Measurements from ENCODE around the gene ZNF784.

Gene ZNF784

DNA sequence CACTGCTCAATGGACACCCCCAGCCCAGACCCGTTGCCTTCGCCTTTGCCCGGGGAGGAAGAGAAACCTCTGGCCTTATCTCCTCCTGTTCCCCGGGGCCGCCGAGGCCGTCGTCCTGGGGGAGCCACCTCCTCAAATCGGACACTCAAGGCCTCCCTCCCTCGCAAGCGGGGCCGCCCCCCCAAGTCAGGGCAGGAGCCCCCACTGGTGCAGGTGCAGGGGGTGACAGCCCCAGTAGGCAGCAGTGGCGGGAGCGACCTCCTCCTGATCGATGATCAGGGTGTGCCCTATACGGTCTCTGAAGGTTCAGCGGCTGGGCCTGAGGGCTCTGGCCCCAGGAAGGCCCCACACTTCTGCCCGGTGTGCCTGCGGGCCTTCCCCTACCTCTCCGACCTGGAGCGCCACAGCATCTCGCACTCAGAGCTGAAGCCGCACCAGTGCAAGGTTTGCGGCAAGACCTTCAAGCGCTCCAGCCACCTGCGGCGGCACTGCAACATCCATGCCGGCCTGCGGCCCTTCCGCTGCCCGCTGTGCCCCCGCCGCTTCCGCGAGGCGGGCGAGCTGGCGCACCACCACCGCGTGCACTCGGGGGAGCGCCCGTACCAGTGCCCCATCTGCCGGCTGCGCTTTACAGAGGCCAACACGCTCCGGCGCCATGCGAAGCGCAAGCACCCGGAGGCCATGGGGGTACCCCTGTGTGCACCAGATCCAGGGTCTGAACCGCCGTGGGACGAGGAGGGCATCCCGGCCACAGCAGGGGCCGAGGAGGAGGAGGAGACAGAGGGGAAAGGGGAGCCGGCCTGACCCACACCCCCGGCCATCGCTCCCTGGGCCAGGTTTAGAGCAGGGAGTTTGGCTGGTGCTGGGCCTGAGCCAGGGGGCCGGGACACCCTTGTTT is 22.0 kb downstream of the ZNF784 start:
- DNase-seq (ENCODE audit: low read depth, low spot score): no peak

- DNase-seq (ENCODE audit: low read depth, low spot score): no peak
These were observed 23.3 kb downstream of the ZNF784 start for GRCh38 chr19:55601084-55601483.

- DNase-seq (ENCODE audit: low read depth, low spot score): no peak
These were observed 23.7 kb downstream of the ZNF784 start for GRCh38 chr19:55600662-55601028.

DNA sequence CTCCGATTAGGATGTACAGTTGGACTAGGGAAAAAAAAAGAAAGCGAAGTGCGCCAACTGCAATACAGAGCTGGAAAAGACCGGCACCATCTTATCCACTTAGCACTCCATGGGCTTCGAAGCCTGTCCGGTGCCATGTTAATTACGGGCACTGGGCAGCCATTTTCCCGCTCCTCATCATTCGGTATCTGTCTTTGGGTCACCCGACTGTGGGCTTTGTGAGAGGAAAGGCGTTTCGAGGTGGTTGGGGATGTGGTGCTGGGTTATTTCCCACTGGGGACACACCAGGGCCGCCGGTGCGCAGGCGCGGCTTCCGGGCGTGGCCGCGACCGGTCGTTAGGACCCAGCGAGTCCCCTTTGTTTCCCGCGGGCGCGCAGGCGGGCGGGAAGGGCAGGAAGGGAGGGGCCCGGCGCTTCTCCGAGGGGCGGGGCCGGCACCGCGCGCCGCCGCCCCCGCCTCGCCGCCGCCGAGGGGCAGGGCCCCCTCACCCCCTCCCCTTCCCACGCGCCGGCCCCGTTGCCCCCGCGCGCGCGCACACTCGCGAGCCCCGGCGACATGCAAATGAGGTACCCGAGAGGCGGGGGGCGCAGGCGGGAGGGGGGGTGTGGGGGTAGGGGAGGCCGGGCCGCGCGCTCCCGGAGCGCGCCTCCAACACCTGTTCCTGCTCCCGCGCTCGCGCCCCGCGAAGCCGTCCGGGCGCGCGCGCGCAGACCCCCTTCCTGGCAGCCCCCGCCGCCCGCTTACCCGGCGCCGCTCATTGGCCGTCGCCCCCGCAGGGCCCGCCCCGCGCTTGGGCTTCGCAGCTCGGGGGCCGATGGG is 24.3 kb downstream of the ZNF784 start, which contains the start of gene ZNF524:
TSS of gene ZNF524 (plus strand) at position 447 of the 820 bp plus-strand sequence. CDS start 1,825 bp downstream, outside the sequence.
- no peak for DNase-seq (ENCODE audit: low read depth, low spot score)

- DNase-seq (ENCODE audit: low read depth, low spot score): no peak
These were observed 24.9 kb downstream of the ZNF784 start, which contains the start of gene FIZ1 for GRCh38 chr19:55599468-55599841. Gene FIZ1 (minus strand): TSS chr19:55599517. CDS start chr19:55597865, 1,652 bp downstream.

DNA sequence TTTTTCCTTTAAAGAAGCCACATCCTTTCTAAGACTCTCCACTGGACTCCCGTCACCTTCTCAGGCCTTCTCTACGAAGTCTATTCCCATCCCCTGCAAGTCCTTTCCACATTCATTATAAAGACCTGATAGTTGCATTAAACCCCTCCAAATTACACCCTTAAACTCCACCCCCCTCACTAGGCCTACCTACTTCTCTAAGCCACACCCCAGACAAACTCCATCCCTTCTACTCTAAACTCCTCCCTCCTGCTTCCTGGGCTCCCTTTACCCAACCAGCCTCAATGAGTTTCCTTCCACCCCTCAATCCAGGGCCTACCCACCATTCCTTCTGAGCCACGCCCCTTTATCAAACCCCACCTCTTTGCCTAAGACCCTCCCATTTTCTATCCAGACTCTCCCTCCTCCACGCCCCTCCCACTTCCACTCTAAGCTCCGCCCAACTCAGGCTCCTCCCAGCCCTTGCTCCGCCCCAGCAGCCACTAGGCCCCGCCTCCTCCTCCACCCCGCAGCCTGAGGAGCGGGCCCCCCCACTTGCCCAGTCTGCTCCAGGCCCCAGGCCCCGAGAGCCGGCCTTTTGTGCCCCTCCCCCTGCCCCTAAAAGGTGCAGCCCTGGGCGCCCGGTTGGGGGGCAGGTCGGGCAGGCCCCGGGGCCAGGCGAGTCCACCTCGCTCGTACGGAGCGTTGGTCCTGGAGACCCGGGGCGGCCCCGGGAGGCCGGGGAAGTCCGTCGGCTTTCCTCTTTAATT is 25.5 kb downstream of the ZNF784 start:
- DNase-seq (ENCODE audit: low read depth, low spot score): no peak

DNA sequence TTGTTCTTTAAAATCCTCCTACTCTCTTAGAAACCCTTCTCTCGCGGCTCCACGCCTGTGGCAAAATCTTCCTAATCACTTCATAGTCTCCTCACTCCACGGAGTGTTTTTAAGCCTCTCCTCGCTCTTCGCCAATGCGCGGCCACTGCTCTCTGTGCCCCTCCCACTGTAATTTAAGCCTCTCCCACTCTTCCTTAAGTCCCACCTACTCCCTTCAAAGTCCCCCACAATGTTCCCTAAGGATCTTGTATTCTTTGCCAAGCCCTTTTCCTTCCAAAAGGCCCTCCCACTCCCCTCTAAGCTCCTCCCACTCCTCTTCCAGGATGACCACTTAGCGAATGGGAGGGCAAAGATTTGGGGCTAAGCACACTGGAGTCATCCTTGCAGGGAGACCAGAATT is 26.3 kb downstream of the ZNF784 start:
- no peak for DNase-seq (ENCODE audit: low read depth, low spot score)

DNA sequence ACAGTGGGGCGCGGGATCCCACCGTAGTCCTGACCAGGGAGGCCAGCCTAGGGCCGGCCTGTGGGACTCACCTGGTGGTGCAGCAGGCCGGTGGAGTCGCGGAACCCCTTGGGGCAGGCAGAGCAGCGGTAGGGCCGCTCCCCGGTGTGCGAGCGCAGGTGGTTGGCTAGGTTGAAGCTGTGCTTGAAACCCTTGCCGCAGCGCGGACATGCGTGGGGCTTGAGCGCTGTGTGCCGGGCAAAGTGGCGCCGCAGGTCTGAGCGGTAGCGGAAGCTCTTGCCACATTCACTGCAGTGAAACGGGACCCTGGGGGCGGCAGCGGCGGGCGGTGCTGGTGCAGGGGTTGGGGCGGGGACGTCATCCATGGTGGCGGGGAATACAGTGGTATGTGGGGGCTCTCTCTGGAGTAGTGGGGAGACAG is 26.9 kb downstream of the ZNF784 start:
- no peak for DNase-seq (ENCODE audit: low read depth, low spot score)

DNA sequence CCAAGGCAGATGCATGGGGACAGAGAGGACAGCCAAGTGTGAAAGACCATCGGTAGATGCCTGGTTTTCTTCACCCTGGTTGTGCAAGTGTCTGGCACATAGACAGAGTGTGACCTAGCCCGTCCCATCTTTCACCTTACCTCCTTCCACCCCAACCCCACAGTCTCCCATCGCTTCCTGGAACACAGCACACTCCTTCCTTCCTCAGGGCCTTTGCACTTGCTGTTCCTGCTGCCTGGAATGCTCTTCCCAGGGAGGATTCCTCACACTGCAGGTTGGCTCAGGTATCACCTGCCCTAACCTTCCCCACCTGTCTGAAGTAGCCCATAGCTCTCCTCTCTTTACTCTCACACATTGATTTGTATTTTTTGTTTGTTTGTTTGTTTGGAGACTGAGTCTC is 28.1 kb downstream of the ZNF784 start:
- no peak for DNase-seq (ENCODE audit: low read depth, low spot score)

GRCh38 chr19:55594996-55595545 is 29.3 kb downstream of the ZNF784 start:
- DNase-seq (ENCODE audit: low read depth, low spot score): no peak

DNA sequence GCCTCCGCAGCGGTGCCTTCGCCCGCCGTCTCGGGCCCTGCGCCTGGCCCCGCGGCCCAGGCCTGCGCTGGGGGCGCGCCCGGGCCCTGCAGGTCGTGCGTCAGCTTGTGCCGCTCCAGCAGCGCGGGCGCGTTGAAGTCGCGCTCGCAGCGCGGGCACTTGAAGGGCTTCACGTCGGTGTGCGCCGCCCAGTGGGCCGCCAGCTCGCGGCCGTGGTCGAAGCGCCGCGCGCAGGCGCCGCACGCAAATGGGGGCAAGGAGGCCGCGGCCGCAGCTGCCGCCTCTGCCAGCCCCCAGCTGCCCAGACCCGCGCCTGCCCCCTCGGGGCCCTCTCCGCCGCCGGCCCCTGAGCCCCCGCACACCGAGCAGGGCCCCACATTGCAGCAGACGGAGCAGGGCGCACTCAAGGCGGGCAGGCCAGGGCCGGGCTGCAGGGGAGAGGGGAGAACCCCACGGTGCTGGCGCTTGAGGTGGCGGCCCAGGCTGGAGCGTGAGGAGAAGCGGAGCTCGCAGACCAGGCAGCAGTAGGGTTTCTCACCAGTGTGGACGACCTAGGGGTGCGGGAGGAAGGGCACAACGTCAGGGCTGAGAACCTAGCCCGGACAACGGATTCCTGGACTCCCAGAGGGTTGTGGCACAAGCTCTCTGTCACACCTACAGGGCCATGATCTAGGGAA is 31.1 kb downstream of the ZNF784 start:
- DNase-seq (ENCODE audit: low read depth, low spot score): no peak

GRCh38 chr19:55592391-55593090 is 31.8 kb downstream of the ZNF784 start:
- no peak for DNase-seq (ENCODE audit: low read depth, low spot score)

DNA sequence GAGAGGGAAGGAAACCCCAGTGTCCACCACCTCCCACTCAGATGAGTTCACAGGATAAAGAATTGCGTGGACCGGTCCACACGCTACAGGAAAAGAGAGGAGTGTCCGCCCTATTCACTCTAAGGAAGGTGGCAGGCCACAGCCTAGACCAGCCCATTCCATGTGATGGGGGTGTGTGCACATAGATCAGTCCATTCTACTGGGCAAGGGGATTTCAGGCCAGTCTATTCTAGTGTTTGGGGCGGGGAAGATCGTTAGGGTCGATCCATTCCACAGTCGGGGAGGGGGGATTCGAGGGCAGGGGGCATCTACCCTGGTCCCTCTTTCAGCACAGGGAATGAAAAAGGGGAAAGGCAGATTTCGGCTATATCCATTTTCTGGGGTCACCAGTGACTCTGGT is 32.8 kb downstream of the ZNF784 start:
- no peak for DNase-seq (ENCODE audit: low read depth, low spot score)

DNA sequence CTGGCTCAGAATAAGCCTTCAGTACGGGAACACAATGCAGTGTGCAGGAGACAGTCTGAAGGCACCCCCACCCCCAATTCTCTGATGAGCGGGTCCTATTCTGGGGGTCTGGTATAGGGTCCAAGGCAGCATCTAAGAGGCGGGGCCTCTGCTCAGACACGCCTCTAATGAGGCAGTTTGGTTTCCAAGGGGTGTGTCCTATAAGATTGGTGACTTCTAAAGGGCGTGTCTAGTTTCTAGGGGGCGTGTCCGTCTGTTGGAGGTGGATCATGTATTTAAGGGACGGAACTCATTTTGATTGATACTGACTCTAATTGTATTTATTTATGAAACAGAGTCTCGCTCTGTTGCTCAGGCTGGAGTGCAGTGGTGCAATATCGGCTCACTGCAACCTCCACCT is 33.7 kb downstream of the ZNF784 start:
- no peak for DNase-seq (ENCODE audit: low read depth, low spot score)

GRCh38 chr19:55590109-55590508 is 34.3 kb downstream of the ZNF784 start:
- no peak for DNase-seq (ENCODE audit: low read depth, low spot score)

GRCh38 chr19:55588738-55589137 is 35.6 kb downstream of the ZNF784 start:
- DNase-seq (ENCODE audit: low read depth, low spot score): no peak

- DNase-seq (ENCODE audit: low read depth, low spot score): no peak
These were observed 37.2 kb downstream of the ZNF784 start for GRCh38 chr19:55586976-55587668.

- no peak for DNase-seq (ENCODE audit: low read depth, low spot score)
These were observed 38.6 kb downstream of the ZNF784 start for GRCh38 chr19:55585658-55586339.

GRCh38 chr19:55584871-55585270 is 39.5 kb downstream of the ZNF784 start:
- DNase-seq (ENCODE audit: low read depth, low spot score): no peak
